ENCODE results near the gene CDH6. TPM values are rescaled to one million over a fixed set of nuclear protein-coding genes. Genes with fewer than 3 reads are reported as not detected.

The CDH6 gene
- total and polyA plus RNA-seq, 9 donors: 0.68 to 19.2 (median 2.5) TPM

DNA sequence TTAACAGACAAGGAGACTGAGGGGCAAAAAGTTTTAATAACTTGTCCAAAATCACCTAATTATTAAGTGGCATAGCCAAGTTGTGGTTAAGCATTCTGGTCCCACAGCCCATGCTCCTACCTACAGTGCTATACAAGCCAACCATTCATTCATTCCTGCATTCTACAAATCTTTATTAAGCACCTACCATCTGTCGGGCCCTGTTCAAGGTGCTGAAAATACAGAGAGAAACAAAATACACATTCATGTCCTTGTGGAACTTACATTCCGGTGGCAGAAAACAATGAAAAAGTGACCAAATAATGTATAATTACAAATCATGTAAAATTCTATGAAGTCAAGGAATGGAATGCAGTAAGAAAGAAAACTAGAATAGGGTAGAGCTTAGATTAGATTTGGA is 27.8 kb upstream of the CDH6 start:
- no peaks in the 10 kb centered on the region for H3K4me1 ChIP-seq (ENCODE audit: insufficient read depth)
- 37 to 79% (median 67%) methylated on average over 2 of the region's 2 CpGs for WGBS, 3 donors
- intact Hi-C loops (cut with DNase I): no loop called here

DNA sequence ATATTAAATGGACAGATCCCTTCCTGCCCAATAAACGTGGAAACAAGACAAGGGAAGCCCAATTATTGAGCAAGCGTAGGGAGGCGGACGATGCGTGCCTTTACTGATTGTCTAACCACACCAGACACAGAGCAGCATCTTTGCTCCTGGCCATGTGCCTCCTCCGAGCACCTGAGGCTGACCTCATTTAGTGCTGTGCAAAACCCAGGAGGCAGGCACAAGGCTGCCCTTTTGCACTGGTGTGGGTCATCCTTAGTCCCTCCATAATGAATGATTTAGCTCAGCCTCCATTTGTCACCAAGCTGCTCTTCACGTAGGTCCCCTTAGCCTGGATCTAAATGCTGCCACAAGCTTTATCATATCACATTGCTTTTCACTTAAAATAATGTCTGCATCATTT is 24.1 kb upstream of the CDH6 start:
- TF ChIP-seq, protein P1, sequence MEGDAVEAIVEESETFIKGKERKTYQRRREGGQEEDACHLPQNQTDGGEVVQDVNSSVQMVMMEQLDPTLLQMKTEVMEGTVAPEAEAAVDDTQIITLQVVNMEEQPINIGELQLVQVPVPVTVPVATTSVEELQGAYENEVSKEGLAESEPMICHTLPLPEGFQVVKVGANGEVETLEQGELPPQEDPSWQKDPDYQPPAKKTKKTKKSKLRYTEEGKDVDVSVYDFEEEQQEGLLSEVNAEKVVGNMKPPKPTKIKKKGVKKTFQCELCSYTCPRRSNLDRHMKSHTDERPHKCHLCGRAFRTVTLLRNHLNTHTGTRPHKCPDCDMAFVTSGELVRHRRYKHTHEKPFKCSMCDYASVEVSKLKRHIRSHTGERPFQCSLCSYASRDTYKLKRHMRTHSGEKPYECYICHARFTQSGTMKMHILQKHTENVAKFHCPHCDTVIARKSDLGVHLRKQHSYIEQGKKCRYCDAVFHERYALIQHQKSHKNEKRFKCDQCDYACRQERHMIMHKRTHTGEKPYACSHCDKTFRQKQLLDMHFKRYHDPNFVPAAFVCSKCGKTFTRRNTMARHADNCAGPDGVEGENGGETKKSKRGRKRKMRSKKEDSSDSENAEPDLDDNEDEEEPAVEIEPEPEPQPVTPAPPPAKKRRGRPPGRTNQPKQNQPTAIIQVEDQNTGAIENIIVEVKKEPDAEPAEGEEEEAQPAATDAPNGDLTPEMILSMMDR (IDR thresholded peaks at IDR 0.05): no peak
- no peak for TF ChIP-seq POLR2A (IDR thresholded peaks at IDR 0.05)
- TF ChIP-seq EP300 (IDR thresholded peaks at IDR 0.05): no peak
- no peaks in the 10 kb centered on the region for H3K36me3 ChIP-seq
- no peak overlapping the region for H3K4me3 ChIP-seq
- no peak overlapping the region for H3K27ac ChIP-seq
- no peaks in the 10 kb centered on the region for H3K4me1 ChIP-seq (ENCODE audit: insufficient read depth)
- no peak for DNase-seq
- 81 to 84% (median 83%) methylated on average over 7 of the region's 7 CpGs for WGBS, 3 donors
- no peaks in the 10 kb centered on the region for H3K27me3 ChIP-seq
- intact Hi-C loops (cut with DNase I): no loop called here
- no peaks in the 10 kb centered on the region for H3K9me3 ChIP-seq

More for the DNA sequence above, 27.8 kb upstream of the CDH6 start:
- H3K9me3 ChIP-seq: no peaks in the 10 kb centered on the region
- H3K36me3 ChIP-seq: no peaks in the 10 kb centered on the region
- H3K4me3 ChIP-seq: no peak overlapping the region
- H3K27me3 ChIP-seq: no peaks in the 10 kb centered on the region
- no peak for DNase-seq
- TF ChIP-seq POLR2A (IDR thresholded peaks at IDR 0.05): no peak
- TF ChIP-seq, protein P1 (IDR thresholded peaks at IDR 0.05): no peak
- TF ChIP-seq EP300 (IDR thresholded peaks at IDR 0.05): no peak
- no peak overlapping the region for H3K27ac ChIP-seq

DNA sequence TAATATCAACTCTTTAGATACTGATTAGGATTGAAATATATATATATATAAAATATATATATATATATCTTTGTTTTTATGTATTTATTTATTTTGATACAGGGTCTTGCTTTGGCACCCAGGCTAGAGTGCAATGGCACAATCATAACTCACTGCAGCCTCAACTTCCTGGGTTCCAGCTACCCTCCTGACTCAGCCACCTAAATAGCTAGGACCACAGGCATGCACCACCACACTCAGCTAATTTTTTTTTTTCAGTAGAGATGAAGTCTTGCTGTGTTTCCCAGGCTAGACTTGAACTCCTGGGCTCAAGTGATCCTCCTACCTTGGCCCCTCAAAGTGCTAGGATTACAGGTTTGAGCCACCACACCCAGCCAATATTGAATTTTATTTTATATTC is 20.6 kb upstream of the CDH6 start:
- H3K36me3 ChIP-seq: no peaks in the 10 kb centered on the region

DNA sequence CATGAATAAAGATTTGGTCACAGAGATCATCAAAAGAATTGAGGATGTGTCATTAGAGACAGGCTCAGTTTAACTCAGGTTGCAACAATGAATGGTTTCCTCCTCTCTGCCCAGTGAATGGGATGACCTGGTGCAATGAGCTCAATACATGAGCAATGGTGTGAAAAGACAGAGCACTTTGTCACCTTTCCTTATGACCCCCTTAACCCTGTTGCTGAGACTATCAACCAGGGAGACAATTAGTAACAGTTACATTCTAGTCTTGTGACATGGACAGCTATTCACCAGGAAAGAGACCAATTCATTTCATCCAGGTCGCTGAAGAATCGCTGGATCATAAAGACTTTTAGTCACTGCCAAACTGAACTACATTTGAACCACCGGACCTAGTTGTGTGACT is 19.9 kb upstream of the CDH6 start:
- Histone ChIP-seq H3K27me3 (no peaks in the 10 kb centered on the region), H3K4me3 (no peak overlapping the region), H3K4me1 (ENCODE audit: insufficient read depth) (no peaks in the 10 kb centered on the region), H3K9me3 (no peaks in the 10 kb centered on the region), H3K36me3 (no peaks in the 10 kb centered on the region), H3K27ac (no peak overlapping the region)
- DNase-seq: no peak
- 89 to 98% (median 91%) methylated on average over 3 of the region's 3 CpGs for WGBS, 3 donors
- intact Hi-C loops (cut with DNase I): no loop called here
- TF ChIP-seq, protein P1 (IDR thresholded peaks at IDR 0.05): no peak
- no peak for TF ChIP-seq EP300 (IDR thresholded peaks at IDR 0.05)
- no peak for TF ChIP-seq POLR2A (IDR thresholded peaks at IDR 0.05)

More for the DNA sequence above, 20.6 kb upstream of the CDH6 start:
- H3K4me1 ChIP-seq (ENCODE audit: insufficient read depth): no peaks in the 10 kb centered on the region
- no peaks in the 10 kb centered on the region for H3K9me3 ChIP-seq
- no peak overlapping the region for H3K27ac ChIP-seq
- H3K4me3 ChIP-seq: no peak overlapping the region
- no peak for DNase-seq
- TF ChIP-seq, protein P1 (IDR thresholded peaks at IDR 0.05): no peak
- TF ChIP-seq POLR2A (IDR thresholded peaks at IDR 0.05) (no peak), EP300 (IDR thresholded peaks at IDR 0.05) (no peak)
- intact Hi-C loops (cut with DNase I): no loop called here
- no peaks in the 10 kb centered on the region for H3K27me3 ChIP-seq
